ENCODE data around the gene PLEKHA6.
"Not testable (repeated sequence)": the region's sequence is repeated elsewhere in the genome, so short reads cannot be mapped to it uniquely, and the experiment has no call there.

The PLEKHA6 gene

GRCh38 chr1:204340081-204340889 lies 19.4 kb downstream of the PLEKHA6 start:
- no peaks in the 10 kb centered on the region for H3K9me3 Mint-ChIP-seq
- no peak overlapping the region for H3K4me3 Mint-ChIP-seq
- H3K27me3 Mint-ChIP-seq (ENCODE audit: low read depth): peaks cover 23% of the 10 kb centered on the region
- no peaks in the 10 kb centered on the region for H3K4me1 Mint-ChIP-seq (ENCODE audit: low read depth)
- H3K27ac Mint-ChIP-seq: no peak overlapping the region
- no peaks in the 10 kb centered on the region for H3K36me3 Mint-ChIP-seq (ENCODE audit: low read depth)

GRCh38 chr1:204339541-204339940 lies 20.2 kb downstream of the PLEKHA6 start:
- no peak overlapping the region for H3K27ac Mint-ChIP-seq
- H3K4me3 Mint-ChIP-seq: no peak overlapping the region
- H3K4me1 Mint-ChIP-seq (ENCODE audit: low read depth): no peaks in the 10 kb centered on the region
- H3K9me3 Mint-ChIP-seq: no peaks in the 10 kb centered on the region
- H3K36me3 Mint-ChIP-seq (ENCODE audit: low read depth): no peaks in the 10 kb centered on the region
- peaks cover 22% of the 10 kb centered on the region for H3K27me3 Mint-ChIP-seq (ENCODE audit: low read depth)

DNA sequence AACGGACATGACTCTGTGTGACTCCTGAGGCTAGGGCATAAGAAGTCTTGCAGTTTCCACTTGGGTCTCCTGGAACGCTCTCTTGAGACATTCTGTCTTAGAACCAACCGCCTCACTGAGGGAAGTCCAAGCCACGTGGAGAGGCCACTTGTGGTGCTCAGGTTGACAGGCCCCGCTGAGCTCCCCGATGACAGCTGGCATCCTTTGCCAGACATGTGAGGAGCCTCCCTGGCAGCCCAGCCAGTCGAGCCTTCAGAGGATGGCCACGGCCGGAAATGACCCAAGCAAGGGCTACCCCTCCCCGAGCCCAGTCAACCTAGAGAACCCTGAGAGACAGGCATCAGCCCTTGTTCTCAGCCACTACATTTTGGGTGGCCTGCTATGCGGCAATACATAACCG lies 20.7 kb downstream of the PLEKHA6 start:
- Mint-ChIP-seq H3K36me3 (ENCODE audit: low read depth) (no peaks in the 10 kb centered on the region), H3K4me3 (no peak overlapping the region)

GRCh38 chr1:204338360-204338759 lies 21.4 kb downstream of the PLEKHA6 start:
- Mint-ChIP-seq H3K27me3 (ENCODE audit: low read depth) (peaks cover 22% of the 10 kb centered on the region), H3K4me3 (no peak overlapping the region), H3K27ac (no peak overlapping the region), H3K4me1 (ENCODE audit: low read depth) (no peaks in the 10 kb centered on the region), H3K36me3 (ENCODE audit: low read depth) (no peaks in the 10 kb centered on the region), H3K9me3 (no peaks in the 10 kb centered on the region)

More for the DNA sequence above, 20.7 kb downstream of the PLEKHA6 start:
- H3K27me3 Mint-ChIP-seq (ENCODE audit: low read depth): peaks cover 22% of the 10 kb centered on the region
- no peak overlapping the region for H3K27ac Mint-ChIP-seq
- H3K9me3 Mint-ChIP-seq: no peaks in the 10 kb centered on the region
- H3K4me1 Mint-ChIP-seq (ENCODE audit: low read depth): no peaks in the 10 kb centered on the region

DNA sequence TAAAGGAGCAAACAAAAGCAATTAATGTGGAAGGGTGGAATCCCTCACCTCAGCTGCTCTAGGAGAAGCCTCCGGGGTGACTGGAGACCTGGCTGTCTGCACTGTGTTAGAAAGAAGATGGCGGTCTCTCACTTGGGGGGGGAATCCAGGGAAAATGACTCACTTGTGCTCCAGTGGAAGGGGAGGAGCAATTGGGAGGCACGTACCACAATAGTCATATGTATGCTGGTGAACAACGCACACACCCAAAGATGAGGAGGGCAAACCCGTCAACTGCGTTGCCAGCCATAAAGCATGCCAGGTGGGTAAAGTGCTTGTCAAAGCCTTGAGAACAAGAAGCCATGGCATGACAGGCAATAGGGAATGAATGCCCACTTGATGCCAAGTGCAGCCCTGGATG lies 22.1 kb downstream of the PLEKHA6 start:
- no peaks in the 10 kb centered on the region for H3K36me3 Mint-ChIP-seq (ENCODE audit: low read depth)

DNA sequence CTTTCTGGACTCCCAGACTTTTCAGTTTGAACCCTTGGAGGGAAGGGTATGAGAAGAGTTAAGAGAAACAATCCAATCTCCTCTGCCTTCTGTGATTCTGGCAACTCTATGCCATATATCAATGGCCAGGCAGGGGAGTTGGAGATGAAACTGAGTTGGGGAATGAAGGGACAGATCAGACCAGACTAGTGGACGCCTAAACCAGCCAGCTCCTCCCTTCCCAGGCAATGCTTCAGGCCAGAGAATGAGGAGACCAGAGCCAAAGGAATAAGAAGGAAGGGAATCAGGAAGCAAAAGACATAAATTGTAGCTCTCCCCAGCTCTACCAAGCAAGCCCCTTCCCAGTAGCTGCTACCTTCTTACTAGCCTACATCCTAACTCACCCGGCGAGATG lies 22.7 kb downstream of the PLEKHA6 start:
- H3K9me3 Mint-ChIP-seq: no peaks in the 10 kb centered on the region
- H3K27ac Mint-ChIP-seq: no peak overlapping the region
- H3K27me3 Mint-ChIP-seq (ENCODE audit: low read depth): peaks cover 15% of the 10 kb centered on the region
- H3K4me1 Mint-ChIP-seq (ENCODE audit: low read depth): no peaks in the 10 kb centered on the region
- H3K36me3 Mint-ChIP-seq (ENCODE audit: low read depth): no peaks in the 10 kb centered on the region
- H3K4me3 Mint-ChIP-seq: no peak overlapping the region

More for the DNA sequence above, 22.1 kb downstream of the PLEKHA6 start:
- Mint-ChIP-seq H3K4me1 (ENCODE audit: low read depth) (no peaks in the 10 kb centered on the region), H3K27me3 (ENCODE audit: low read depth) (peaks cover 19% of the 10 kb centered on the region), H3K4me3 (no peak overlapping the region), H3K27ac (no peak overlapping the region), H3K9me3 (no peaks in the 10 kb centered on the region)

- Mint-ChIP-seq H3K4me3 (no peak overlapping the region), H3K27me3 (ENCODE audit: low read depth) (peaks cover 15% of the 10 kb centered on the region), H3K4me1 (ENCODE audit: low read depth) (no peaks in the 10 kb centered on the region)
Measured at GRCh38 chr1:204336421-204337035, 23.2 kb downstream of the PLEKHA6 start.

GRCh38 chr1:204335533-204335932 lies 24.2 kb downstream of the PLEKHA6 start:
- H3K9me3 Mint-ChIP-seq: no peaks in the 10 kb centered on the region
- H3K4me1 Mint-ChIP-seq (ENCODE audit: low read depth): no peaks in the 10 kb centered on the region
- no peaks in the 10 kb centered on the region for H3K36me3 Mint-ChIP-seq (ENCODE audit: low read depth)
- peaks cover 8% of the 10 kb centered on the region for H3K27me3 Mint-ChIP-seq (ENCODE audit: low read depth)
- no peak overlapping the region for H3K4me3 Mint-ChIP-seq
- no peak overlapping the region for H3K27ac Mint-ChIP-seq

More at GRCh38 chr1:204336421-204337035, 23.2 kb downstream of the PLEKHA6 start:
- Mint-ChIP-seq H3K27ac (no peak overlapping the region), H3K9me3 (no peaks in the 10 kb centered on the region), H3K36me3 (ENCODE audit: low read depth) (no peaks in the 10 kb centered on the region)

DNA sequence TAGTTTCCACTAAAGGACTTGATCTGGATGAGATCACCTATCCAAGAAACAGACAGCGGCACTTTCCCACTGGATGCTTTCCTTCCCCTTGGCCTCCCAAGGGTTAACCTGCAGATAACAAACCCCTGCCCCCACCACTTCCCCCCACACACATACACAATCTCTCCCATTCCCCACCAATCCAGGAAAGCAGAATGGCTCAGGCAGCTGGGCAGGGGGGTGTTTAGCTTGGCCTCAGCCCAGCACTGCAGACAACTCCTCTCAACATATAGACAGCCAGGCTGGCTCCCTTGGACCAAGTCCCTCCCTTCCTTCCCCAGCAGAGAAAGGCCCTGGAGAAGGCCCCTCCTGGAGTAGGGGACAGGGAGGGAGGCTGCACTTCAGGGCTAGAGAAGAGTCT lies 24.6 kb downstream of the PLEKHA6 start:
- H3K4me3 Mint-ChIP-seq: no peak overlapping the region
- no peaks in the 10 kb centered on the region for H3K9me3 Mint-ChIP-seq
- peaks cover 4% of the 10 kb centered on the region for H3K27me3 Mint-ChIP-seq (ENCODE audit: low read depth)
- H3K27ac Mint-ChIP-seq: no peak overlapping the region
- no peaks in the 10 kb centered on the region for H3K36me3 Mint-ChIP-seq (ENCODE audit: low read depth)
- no peaks in the 10 kb centered on the region for H3K4me1 Mint-ChIP-seq (ENCODE audit: low read depth)

- H3K36me3 Mint-ChIP-seq (ENCODE audit: low read depth): no peaks in the 10 kb centered on the region
- no peaks in the 10 kb centered on the region for H3K9me3 Mint-ChIP-seq
- no peaks in the 10 kb centered on the region for H3K4me1 Mint-ChIP-seq (ENCODE audit: low read depth)
- H3K4me3 Mint-ChIP-seq: no peak overlapping the region
- peaks cover 4% of the 10 kb centered on the region for H3K27me3 Mint-ChIP-seq (ENCODE audit: low read depth)
- no peak overlapping the region for H3K27ac Mint-ChIP-seq
Measured at GRCh38 chr1:204334455-204334854, 25.3 kb downstream of the PLEKHA6 start.

GRCh38 chr1:204333427-204333826 lies 26.3 kb downstream of the PLEKHA6 start:
- no peak overlapping the region for H3K27ac Mint-ChIP-seq

GRCh38 chr1:204331847-204332487 lies 27.8 kb downstream of the PLEKHA6 start:
- Mint-ChIP-seq H3K4me1 (ENCODE audit: low read depth) (no peaks in the 10 kb centered on the region), H3K9me3 (no peaks in the 10 kb centered on the region), H3K4me3 (no peak overlapping the region), H3K27me3 (ENCODE audit: low read depth) (no peaks in the 10 kb centered on the region), H3K27ac (no peak overlapping the region), H3K36me3 (ENCODE audit: low read depth) (no peaks in the 10 kb centered on the region)

More at GRCh38 chr1:204333427-204333826, 26.3 kb downstream of the PLEKHA6 start:
- no peaks in the 10 kb centered on the region for H3K4me1 Mint-ChIP-seq (ENCODE audit: low read depth)
- no peaks in the 10 kb centered on the region for H3K36me3 Mint-ChIP-seq (ENCODE audit: low read depth)
- H3K9me3 Mint-ChIP-seq: no peaks in the 10 kb centered on the region
- H3K27me3 Mint-ChIP-seq (ENCODE audit: low read depth): no peaks in the 10 kb centered on the region
- no peak overlapping the region for H3K4me3 Mint-ChIP-seq

DNA sequence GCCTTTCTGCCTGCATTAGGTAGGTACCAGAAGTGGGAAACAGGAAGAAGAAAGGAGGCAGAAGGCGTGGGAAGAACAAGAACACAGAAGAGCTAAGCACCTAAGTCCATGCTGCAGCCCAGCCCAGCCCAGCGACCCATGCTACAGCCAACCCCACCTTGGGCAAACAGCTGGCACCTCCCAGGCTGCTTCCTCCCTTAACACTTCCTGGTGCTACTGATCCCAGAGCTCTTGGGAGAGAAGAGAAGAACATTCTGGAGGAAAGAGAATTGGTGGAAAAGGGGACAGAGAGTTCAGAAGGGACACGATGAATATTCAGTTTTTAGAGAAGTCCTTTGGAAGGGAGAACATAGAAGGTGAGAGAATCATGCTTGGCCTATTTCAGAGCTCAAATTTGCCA lies 28.5 kb downstream of the PLEKHA6 start:
- H3K9me3 Mint-ChIP-seq: no peaks in the 10 kb centered on the region
- H3K27ac Mint-ChIP-seq: no peak overlapping the region
- H3K4me1 Mint-ChIP-seq (ENCODE audit: low read depth): no peaks in the 10 kb centered on the region
- no peaks in the 10 kb centered on the region for H3K27me3 Mint-ChIP-seq (ENCODE audit: low read depth)
- H3K36me3 Mint-ChIP-seq (ENCODE audit: low read depth): no peaks in the 10 kb centered on the region
- H3K4me3 Mint-ChIP-seq: no peak overlapping the region

- not testable (repeated sequence) for H3K27me3 Mint-ChIP-seq (ENCODE audit: low read depth); H3K27ac Mint-ChIP-seq; H3K36me3 Mint-ChIP-seq (ENCODE audit: low read depth); H3K4me3 Mint-ChIP-seq; H3K4me1 Mint-ChIP-seq (ENCODE audit: low read depth); H3K9me3 Mint-ChIP-seq
Measured at GRCh38 chr1:204327870-204328269, 31.9 kb downstream of the PLEKHA6 start.

GRCh38 chr1:204327359-204327758 lies 32.4 kb downstream of the PLEKHA6 start:
- Mint-ChIP-seq H3K27ac (no peak overlapping the region), H3K4me3 (no peak overlapping the region), H3K27me3 (ENCODE audit: low read depth) (no peaks in the 10 kb centered on the region), H3K36me3 (ENCODE audit: low read depth) (no peaks in the 10 kb centered on the region), H3K9me3 (no peaks in the 10 kb centered on the region), H3K4me1 (ENCODE audit: low read depth) (peaks cover 5% of the 10 kb centered on the region)
